H54 (cell line): ENCODE measurements around the gene LTB4R2.

Source experiments
- DNase-seq: peaks from one replicate; pipeline ENCODE4 v3.0.0; 2011; ENCODE audit warnings: low spot score, mixed read lengths; ENCODE audit not compliant: insufficient read length
- FAIRE-seq: peaks from 3 replicates; lab custom pipeline; 2011; peaks lifted over from hg19 to GRCh38; lab: Jason Lieb, UNC
- POLR2A ChIP-seq: IDR thresholded peaks from 2 replicates; pipeline ENCODE4 v1.6.1; 2011; ENCODE audit warnings: low read depth, mild to moderate bottlenecking, low read length

The LTB4R2 gene

DNA sequence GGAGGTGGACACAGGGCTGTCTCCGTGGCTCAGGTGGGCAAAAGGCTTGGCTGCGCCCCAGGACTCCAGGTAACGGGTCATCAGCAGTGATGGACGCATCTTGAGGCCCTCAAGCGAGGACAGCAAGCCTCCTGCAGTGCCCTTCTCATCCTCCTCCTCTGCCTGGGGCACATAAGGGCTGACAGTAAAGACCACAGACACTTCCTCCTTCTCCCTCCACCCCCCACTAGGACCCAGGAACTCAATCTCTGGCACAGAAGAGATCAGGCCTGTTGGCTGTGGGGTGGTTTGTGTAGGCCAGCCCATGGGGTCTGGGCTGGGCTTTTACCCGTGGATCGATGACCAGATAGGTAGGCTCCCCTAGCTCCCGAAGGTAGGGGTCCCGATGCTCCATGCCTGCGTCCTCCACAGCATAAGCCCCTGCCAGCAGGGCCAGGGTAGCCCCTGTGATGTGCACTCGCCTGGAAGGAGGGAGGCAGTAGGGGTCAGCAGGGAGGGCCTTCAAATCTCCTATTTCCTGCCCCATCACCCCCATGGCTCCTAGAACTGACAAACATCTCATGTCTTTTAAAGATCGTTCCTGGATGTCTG is 19.2 kb downstream of the LTB4R2 start:
- FAIRE-seq, result no peak
- DNase-seq, result no peak
- no peak for TF ChIP-seq POLR2A

DNA sequence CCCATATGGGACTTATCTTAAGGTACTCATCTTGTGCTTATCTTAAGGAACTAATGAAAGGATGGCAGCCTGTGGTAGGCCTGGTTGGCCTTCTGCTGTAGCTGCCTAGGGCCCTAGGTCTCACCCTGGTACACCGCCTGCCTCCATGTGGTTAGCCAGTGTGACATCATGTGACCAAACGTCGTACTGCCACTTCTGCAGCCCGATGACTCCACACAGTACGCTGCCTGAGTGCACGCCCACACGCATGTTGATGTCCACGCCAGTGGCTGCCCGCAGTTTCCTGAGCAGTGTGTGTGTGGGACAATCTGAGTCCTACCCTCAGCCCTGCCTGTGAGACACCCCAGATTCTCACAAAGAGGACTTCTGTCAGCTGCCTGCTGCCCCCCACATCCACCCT is 19.8 kb downstream of the LTB4R2 start:
- DNase-seq (no peak), FAIRE-seq (no peak)
- TF ChIP-seq POLR2A, result no peak

DNA sequence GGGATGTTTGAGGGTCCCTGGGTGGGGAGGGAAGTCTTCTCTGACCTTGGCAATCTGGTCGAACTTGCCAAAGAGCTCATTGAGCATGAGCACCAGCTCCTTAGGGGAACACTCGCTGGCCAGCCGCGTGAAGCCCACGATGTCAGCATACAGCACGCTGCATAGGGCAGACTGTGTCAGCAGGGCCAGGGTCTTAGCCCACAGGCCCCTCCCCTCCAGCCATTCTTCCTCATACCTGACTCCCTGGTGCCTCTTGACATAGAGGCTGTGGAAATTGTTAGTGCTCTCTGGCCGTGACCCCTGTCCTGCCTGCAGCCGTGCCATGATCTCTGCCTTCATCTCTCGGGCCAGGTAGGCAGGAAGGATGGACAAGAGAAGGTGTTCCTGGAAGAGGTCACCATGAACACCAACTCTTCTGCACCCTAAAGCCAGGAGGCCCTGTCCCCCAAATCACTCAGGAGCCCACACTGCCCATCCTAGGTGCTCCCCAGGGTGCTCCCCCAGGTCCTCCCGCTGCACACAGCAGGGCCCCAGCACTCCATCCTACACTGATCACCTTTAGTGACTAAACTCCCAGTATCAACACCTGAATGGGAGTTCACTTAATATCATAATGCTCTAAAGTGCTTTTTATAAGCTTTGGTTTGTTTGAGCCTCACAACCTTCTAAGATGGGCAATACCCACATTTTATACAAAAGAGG is 21.2 kb downstream of the LTB4R2 start:
- FAIRE-seq (no peak), DNase-seq (no peak)
- no peak for TF ChIP-seq POLR2A

DNA sequence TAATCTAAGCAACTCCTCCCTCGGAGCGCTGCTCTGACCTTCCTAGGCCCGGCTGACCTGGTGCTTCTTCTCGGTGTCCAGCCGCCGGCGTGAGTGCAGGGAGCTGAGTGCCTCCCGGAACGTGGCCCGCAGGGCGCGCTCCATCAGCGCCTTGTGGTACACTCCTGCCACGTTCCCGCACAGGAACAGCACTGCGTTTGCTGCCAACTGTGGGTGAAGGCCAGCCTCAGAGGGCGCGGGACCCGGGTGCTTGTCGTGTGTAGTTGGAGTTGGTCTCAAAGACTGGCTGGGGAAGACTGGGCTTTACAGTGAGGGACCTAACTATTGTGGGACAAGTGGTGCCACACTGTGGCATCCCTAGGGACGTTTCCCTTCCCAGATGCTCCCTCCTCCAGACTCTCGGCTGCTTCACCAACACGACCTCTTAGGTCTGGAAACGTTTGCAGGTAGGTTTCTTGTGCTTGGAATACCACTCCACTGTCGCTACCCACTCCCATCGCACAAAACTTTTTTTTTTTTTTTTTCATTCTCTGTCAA is 21.9 kb downstream of the LTB4R2 start:
- TF ChIP-seq POLR2A, result no peak
- FAIRE-seq, result no peak
- DNase-seq, result no peak

DNA sequence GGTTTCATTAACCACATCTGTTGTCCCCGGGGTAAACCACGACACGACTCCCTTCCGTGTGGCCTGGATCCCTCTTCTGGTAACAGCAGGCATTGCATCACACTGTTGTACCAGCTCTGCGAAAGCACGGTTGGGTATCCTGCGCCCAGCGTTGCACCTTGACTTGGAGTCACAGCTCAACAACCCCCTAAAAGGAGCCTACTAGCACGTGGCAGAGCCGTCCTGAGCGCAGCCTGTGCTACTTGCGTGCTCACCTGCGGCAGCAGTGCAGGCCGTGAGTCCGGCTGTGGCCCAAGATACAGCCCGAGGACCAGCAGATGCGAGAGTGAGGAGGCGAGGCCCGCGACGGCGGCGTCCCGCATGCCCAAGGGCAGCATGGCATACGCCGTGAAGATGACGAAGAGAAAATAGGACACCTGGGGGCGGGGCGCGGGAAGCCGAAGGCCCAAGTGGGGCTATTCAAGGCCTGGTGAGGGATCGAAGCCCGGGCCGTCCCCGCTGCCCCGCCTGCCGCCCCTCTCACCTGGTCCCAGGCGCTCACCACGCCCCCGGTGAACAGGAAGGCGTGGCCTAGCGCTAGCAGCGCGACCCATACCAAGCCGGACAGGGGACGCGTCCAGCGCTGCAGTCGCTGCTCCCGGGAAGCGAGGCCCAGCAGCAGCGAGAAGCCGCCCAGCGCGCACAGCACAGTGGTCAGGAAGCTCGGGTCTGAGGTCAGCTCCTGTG is 22.5 kb downstream of the LTB4R2 start:
- TF ChIP-seq POLR2A, result no peak
- FAIRE-seq (no peak), DNase-seq (peak; percentile 44)

DNA sequence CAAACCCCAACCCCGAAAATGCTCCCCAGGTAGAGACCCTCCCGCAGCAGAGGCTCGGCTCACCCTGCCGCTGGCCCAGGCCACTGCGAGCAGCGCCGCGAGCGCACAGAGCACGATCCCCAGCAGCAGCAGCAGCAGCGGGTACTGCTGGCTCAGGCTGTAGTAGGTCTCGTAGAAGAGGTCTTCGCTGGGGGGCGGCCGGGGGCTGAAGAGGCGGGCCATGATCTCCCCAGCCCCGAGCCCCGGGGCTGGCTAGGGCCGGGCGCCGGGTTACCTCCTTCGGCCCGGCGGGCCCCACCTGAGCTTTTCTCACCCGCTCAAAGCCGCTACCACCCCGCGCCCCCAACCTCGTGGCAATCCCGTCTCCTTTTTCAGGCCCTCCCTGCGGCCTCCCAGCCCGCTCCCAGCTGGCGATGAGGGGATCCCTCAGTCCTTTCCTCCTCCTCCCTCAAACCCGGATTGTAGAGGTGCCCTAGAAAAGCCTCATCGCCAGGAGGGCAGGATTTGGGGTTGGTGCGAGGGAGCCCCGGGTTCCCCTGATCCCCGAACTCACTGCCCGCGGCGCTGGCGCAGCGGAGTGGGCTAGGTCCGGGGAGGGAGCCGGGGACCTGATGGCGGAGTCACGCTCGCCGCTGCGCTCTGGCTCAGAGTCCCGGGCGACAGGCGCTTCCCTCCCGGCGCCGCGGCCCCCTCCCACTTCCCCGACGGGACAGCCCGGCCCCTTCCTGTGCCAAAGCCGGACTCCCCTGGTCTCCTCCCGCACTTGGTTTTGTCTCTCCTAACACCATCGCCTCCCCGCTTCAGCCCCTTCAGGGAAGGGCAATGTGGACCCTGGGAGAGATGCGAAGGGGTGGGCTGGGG is 24.7 kb downstream of the LTB4R2 start, which contains the start of gene ADCY4:
ADCY4 (minus strand) TSS at position 641 of the 861 bp plus-strand sequence; CDS start at position 222, 419 bp downstream.
- FAIRE-seq, result no peak
- no peak for TF ChIP-seq POLR2A
- DNase-seq, result no peak

DNA sequence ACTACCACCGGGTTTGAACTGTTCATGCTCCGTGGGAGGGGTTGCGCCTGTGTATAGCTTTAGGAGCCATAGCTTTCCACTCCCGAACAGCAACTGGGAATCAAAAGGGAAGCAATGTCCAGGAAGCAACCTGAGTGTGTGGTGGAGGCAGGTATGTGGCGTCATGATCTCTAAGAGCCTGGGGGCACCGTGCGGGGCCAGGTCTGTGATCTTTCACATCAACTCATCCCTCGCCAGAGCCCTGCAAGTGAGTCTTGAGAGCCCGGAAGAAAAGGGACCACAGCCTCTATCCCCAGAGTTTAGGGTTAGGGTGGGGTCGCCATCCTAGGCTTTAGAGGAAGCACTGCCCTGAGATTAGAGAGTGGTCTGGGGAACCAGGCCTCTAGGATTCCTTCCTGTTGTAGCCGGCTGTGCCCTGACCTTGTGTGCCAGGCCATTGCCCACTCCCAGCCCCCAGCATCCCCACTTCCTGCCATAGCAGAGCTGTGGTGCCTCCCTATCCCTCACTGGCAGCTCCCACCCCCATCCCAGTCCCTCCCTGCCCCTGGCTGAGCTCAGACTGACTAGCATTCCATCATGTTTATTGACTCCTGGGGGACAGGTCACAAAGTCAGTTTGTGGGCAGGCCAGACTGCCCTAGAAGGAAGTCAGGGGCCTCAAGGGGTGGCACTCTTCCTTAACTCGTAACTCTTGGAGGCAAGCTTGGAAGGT is 25.7 kb downstream of the LTB4R2 start:
- DNase-seq, result no peak
- TF ChIP-seq POLR2A, result no peak
- FAIRE-seq, result no peak

DNA sequence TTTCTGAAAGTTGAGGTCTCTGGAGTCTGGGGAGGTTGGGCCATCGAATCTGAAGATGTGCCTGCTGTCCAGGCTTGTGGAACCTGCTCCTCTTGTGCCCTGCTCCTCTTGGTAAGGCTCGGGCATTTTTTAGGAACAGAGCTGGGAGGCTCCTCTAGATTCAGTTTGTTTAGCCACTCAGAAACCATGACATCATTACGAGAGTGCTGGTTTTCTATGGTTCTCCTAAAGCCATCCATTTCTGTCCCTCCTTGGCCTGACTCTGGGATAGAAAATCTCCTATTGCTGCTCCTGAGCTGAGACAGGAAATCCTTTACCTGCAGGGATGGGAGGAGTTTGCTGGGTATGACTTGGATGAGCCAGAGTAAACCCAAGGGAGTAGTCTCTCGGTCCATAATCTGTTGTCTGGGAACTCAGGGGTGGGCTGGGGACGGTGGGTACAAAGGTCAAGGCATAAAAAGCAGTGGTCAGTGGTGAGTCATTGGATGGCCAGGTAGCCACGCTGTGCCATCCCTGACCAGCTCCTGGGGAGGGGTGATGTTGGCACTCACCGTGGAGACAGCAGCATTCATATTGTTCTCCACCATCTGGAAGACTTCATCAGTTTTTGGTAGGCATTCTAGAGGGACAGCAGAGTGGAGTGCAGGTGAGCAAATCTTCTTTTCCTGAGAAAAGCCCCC is 27.3 kb downstream of the LTB4R2 start:
- no peak for FAIRE-seq
- no peak for TF ChIP-seq POLR2A

DNA sequence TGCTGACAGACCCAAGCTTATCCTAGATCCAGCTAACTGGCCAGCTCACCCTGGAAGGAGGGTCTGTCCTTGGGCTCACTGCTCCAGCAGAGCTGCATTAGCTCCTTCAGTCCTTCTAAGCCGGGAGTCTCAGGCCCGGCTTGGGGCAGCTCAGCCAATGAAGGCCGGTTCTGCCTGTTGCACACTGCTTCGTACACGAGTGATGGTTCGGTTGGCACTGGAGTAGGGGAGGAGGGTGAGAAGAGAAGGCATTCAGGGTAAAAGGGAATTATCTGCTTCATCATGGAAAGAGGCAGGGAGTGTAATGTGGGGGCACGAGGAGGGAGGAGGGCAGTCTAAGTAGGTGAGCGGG is 27.9 kb downstream of the LTB4R2 start:
- TF ChIP-seq POLR2A, result no peak
- FAIRE-seq, result no peak

More for the DNA sequence above, 27.3 kb downstream of the LTB4R2 start:
- DNase-seq, result no peak

DNA sequence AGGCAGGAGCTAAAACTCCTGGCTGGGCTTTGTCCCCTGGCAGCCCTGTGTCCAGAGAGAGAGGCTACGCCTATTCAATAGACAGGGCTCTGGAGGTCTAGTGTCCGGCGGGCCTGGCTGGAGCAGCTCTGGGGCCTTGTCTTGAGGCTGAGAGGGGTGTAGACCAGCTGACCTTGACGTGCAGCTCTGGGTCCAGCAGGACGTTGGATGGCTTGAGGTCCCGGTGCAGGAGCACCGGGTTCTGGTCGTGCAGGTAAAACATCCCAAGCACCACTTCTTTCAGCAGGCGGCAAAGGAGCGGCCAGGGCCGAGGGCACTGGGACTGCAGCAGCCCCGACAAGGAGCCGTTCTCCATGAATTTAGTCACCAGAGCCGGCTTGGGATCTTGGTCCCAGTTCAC is 28.9 kb downstream of the LTB4R2 start:
- no peak for FAIRE-seq
- TF ChIP-seq POLR2A, result no peak
- no peak for DNase-seq

More for the DNA sequence above, 27.9 kb downstream of the LTB4R2 start:
- DNase-seq, result no peak

DNA sequence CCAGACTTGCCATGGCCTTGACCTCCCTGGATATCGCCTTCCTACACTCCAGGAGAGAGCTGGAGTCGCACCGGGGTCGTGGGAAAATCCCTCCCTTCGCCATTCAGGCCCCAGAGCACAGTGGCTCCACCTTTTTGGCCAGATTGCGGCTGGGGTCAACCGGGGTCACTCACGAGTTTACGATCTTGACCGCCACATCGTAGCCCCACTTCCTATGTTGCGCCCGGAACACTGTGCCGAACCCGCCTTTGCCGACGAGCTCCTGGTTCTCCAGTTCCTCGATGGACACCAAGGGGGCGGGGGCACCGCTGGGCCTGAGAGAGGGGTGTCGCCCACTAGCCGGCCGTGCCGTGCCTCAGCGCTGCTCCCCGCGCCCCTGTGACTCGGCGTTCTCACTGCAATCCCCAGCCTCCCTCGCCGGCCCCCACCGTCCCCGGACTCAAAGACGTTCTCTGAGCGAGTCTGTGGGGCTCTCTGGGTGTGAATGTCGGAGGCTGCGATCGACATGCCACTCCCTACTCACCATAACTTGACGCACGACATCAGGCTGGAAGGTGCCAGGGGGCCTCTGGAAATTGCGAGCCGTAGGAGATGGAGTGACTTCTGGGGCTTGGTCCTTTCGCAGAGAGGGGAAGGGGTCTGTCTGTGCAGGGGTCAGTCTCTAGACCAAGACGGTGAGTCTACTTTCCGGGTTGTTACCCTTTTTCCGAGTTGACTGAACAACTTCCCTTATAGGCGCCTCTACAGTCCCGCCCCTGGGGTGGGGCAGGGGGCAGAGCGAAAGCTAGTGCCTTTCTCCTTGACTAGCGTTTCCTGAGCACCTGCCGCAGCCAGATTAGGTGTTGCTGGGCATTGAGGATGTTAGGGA is 29.6 kb downstream of the LTB4R2 start, which contains the start of gene RIPK3:
RIPK3 (minus strand) TSS at position 708 of the 868 bp plus-strand sequence; CDS start at position 543, 165 bp downstream.
- no peak for FAIRE-seq
- TF ChIP-seq POLR2A, result no peak
- DNase-seq, result no peak
